Gastrocnemius medialis (tissue), 4 donors: ENCODE data around the gene ETS2.

Experiments
- POLR2A ChIP-seq, 2 donors: fragments of 450-650 bp; IDR thresholded peaks; one replicate each; pipeline ENCODE4 v1.6.1; 2017; ENCODE audit warnings: antibody characterized with exemption in 2 of 2, mild to moderate bottlenecking in 2 of 2, moderate library complexity in 2 of 2
- TF ChIP-seq, protein P1 (sequence below), 5 experiments: fragments of 450-650 bp in 3 of 5; fragments of 200-600 bp in 2 of 5; sonication (generic) in 2 of 5; IDR thresholded peaks in 4 of 5; conservative IDR thresholded peaks in 1 of 5; 1 replicate in 4 of 5; 2 replicates in 1 of 5; pipeline ENCODE4 v1.5.1; 2016 to 2019; ENCODE audit warnings: antibody characterized with exemption in 5 of 5, mild to moderate bottlenecking in 3 of 5, moderate library complexity in 3 of 5

DNA sequence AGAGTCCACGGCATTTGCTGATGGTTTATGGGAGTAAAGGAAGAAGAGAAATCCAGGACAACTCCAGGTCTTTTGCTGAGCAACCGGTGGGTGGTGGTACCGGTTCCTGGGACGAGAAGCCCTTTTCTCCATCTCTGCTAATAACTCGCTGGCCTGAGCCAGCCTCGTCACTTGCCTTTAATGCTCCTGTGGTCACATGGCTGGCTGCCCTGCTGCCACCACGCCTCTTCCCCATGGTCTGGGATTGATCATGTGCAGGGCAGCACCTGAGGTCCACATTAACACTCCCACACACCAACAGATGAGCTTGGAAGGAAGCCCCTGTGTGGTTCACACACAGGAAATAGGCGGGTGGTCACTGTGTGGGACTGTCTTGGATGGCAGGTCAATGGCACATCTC, 10.3 kb upstream of the ETS2 start:
- TF ChIP-seq, protein P1, sequence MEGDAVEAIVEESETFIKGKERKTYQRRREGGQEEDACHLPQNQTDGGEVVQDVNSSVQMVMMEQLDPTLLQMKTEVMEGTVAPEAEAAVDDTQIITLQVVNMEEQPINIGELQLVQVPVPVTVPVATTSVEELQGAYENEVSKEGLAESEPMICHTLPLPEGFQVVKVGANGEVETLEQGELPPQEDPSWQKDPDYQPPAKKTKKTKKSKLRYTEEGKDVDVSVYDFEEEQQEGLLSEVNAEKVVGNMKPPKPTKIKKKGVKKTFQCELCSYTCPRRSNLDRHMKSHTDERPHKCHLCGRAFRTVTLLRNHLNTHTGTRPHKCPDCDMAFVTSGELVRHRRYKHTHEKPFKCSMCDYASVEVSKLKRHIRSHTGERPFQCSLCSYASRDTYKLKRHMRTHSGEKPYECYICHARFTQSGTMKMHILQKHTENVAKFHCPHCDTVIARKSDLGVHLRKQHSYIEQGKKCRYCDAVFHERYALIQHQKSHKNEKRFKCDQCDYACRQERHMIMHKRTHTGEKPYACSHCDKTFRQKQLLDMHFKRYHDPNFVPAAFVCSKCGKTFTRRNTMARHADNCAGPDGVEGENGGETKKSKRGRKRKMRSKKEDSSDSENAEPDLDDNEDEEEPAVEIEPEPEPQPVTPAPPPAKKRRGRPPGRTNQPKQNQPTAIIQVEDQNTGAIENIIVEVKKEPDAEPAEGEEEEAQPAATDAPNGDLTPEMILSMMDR (IDR thresholded peaks at IDR 0.05 in 4 of 5, conservative IDR thresholded peaks at IDR 0.05 in 1 of 5) = no peak
- no peak for TF ChIP-seq POLR2A (IDR thresholded peaks at IDR 0.05)
